Activated CD8-positive, alpha-beta T cell treated with anti-CD3 and anti-CD28 coated beads for 36 hours (primary cell): Measurements from ENCODE around the gene SP100. TPM values are rescaled to one million over a fixed set of nuclear protein-coding genes. Genes with fewer than 3 reads are reported as not detected.

Experiments
- ATAC-seq: fragments of 200-7000 bp; cut with Tn5 transposase; one replicate; pipeline ENCODE4 v1.10.0; 2021; ENCODE audit warnings: mild to moderate bottlenecking, moderate library complexity
- CTCF ChIA-PET: fragments of 350-600 bp; sonication (Branson Sonifier 250); formaldehyde crosslinking; loops from one replicate; lab custom pipeline; 2021; ENCODE audit warnings: antibody characterized with exemption; lab: Charles Lee
- POLR2A ChIA-PET: fragments of 350-600 bp; sonication (Branson Sonifier 250); formaldehyde crosslinking; loops from one replicate; lab custom pipeline; 2021; ENCODE audit warnings: antibody characterized with exemption; lab: Charles Lee
- DNase-seq: peaks from one replicate; pipeline ENCODE4 v3.0.0-alpha.2; 2020
- H3K27ac Mint-ChIP-seq: one replicate; pipeline ENCODE4 v1.8.0; 2021; ENCODE audit warnings: mild to moderate bottlenecking, mixed read lengths
- H3K27me3 Mint-ChIP-seq: one replicate; pipeline ENCODE4 v1.8.0; 2021; ENCODE audit warnings: mixed read lengths
- H3K36me3 Mint-ChIP-seq: one replicate; pipeline ENCODE4 v1.8.0; 2021; ENCODE audit warnings: low read depth, mixed read lengths
- H3K4me1 Mint-ChIP-seq: one replicate; pipeline ENCODE4 v1.8.0; 2021; ENCODE audit warnings: low read depth, mixed read lengths
- H3K4me3 Mint-ChIP-seq: one replicate; pipeline ENCODE4 v1.8.0; 2021; ENCODE audit warnings: mild to moderate bottlenecking, moderate library complexity, mixed read lengths
- H3K9me3 Mint-ChIP-seq: one replicate; pipeline ENCODE4 v1.8.0; 2021; ENCODE audit warnings: mixed read lengths
- intact Hi-C: fragments of 100-400 bp; cut with micrococcal nuclease; formaldehyde crosslinking; loops from one replicate; pipeline ENCODE4 v1.10.0; 2022
- total RNA-seq, 2 experiments: library from RNA; stranded (reverse); gene quantifications; one replicate each; pipeline ENCODE4 v1.2.3, GENCODE V29; 2021
- TF ChIP-seq, protein P1 (sequence below): fragments of 200-600 bp; IDR thresholded peaks from one replicate; pipeline ENCODE4 v1.8.0; 2022; ENCODE audit warnings: antibody characterized with exemption, mild to moderate bottlenecking

The SP100 gene
- total RNA-seq, 2 experiments from 2014 or later: 108 TPM

DNA sequence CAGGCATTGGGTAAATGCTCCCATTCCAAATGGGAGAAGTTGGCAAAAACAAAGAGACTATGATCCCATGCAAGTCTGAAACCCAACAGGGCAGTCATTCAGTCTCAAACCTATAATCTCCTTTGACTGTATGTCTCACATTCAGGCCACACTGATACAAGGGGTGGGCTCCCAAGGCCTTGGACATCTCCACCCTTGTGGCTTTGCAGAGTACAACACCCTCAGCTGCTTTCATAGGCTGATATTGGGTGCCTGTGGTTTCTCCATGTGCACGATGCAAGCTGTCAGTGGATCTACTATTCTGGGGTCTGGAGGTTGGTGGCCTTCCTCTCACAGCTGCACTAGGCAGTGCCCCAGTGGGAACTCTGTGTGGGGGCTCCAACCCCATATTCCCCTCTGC, 155.0 kb downstream of the SP100 start:
- Mint-ChIP-seq H3K4me3 (no peak overlapping the region), H3K27ac (no peak overlapping the region), H3K9me3 (peaks cover 26% of the 10 kb centered on the region), H3K27me3 (no peaks in the 10 kb centered on the region), H3K36me3 (peaks cover 4% of the 10 kb centered on the region), H3K4me1 (peaks cover 9% of the 10 kb centered on the region)
- intact Hi-C loops: no loop called here
- DNase-seq (no peak), ATAC-seq (no peak)
- ChIA-PET CTCF (no interaction called here), POLR2A (no interaction called here)
- TF ChIP-seq, protein P1, sequence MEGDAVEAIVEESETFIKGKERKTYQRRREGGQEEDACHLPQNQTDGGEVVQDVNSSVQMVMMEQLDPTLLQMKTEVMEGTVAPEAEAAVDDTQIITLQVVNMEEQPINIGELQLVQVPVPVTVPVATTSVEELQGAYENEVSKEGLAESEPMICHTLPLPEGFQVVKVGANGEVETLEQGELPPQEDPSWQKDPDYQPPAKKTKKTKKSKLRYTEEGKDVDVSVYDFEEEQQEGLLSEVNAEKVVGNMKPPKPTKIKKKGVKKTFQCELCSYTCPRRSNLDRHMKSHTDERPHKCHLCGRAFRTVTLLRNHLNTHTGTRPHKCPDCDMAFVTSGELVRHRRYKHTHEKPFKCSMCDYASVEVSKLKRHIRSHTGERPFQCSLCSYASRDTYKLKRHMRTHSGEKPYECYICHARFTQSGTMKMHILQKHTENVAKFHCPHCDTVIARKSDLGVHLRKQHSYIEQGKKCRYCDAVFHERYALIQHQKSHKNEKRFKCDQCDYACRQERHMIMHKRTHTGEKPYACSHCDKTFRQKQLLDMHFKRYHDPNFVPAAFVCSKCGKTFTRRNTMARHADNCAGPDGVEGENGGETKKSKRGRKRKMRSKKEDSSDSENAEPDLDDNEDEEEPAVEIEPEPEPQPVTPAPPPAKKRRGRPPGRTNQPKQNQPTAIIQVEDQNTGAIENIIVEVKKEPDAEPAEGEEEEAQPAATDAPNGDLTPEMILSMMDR: no peak

DNA sequence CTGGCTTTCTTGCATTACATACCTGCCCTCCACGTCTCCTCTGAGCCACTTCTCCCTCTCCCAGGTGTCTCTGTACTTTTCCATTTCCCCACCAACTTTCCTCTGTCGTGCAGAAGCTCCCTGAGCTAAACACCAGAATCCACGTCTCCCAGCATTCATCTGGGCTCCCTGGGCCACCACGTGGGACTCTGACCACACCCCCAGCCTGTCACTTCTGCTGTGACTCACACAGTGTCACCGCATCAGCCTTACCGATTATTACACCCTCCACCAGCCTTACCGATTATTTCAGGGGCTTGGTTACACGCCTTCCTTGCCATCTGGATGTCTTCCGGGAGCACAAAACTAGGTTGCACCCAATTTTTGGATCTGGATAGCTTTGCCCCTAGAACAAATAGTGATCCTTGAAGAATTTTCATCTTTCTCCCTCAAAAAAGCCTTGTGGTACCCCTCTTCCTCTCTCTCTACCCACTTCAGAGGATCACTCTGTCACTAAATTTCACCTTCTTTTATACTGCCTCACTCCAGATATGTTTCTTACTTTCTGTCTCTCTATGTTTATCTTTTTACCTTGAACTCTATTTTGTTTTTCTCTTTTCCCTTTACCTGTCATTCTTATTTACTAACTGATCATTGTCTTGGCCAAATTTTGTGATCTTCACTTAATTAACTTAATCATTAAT, 159.8 kb downstream of the SP100 start:
- H3K27ac Mint-ChIP-seq: peak overlapping the region; percentile 81
- DNase-seq: peak; percentile 89
- H3K36me3 Mint-ChIP-seq: peaks cover 4% of the 10 kb centered on the region
- no peaks in the 10 kb centered on the region for H3K27me3 Mint-ChIP-seq
- ChIA-PET CTCF (interaction anchor here (1.1 to 1.3 kb wide), 2 partner anchors 15 to 31 kb away, joined by 3 read pairs; no protein-coding TSS in a partner anchor), POLR2A (interaction anchor here (0.7 to 1.2 kb wide), 5 partner anchors 8 to 253 kb away, joined by 3 to 4 read pairs (median 3); no protein-coding TSS in a partner anchor)
- H3K4me3 Mint-ChIP-seq: peak overlapping the region; percentile 47
- intact Hi-C loops: no loop called here
- H3K9me3 Mint-ChIP-seq: peaks cover 22% of the 10 kb centered on the region
- peak; percentile 96 for ATAC-seq
- peaks cover 9% of the 10 kb centered on the region for H3K4me1 Mint-ChIP-seq
- TF ChIP-seq, protein P1: no peak

DNA sequence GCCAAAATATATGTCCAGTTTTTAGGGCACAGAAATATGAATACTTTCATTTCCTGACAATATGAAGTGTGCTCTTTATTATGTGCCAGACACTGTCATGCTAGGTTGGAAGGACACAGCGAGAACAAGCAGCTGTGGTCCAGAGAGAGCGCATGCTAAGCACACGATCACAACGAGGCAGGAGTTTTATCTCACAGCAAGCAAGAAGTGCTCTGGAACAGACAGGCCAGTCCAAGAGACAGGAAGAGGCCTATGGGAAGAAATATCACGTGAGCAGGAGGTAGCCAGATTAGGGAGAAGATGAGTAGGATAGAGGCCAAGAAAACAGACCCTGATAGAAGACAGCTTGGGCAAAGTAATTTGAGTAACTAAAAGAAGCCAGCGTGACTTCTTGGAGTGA, 161.1 kb downstream of the SP100 start:
- ATAC-seq (no peak), DNase-seq (no peak)
- intact Hi-C loops: no loop called here
- ChIA-PET POLR2A (no interaction called here), CTCF (no interaction called here)
- no peaks in the 10 kb centered on the region for H3K27me3 Mint-ChIP-seq
- TF ChIP-seq, protein P1: no peak
- H3K27ac Mint-ChIP-seq: no peak overlapping the region
- H3K36me3 Mint-ChIP-seq: peaks cover 4% of the 10 kb centered on the region
- no peak overlapping the region for H3K4me3 Mint-ChIP-seq
- peaks cover 20% of the 10 kb centered on the region for H3K9me3 Mint-ChIP-seq
- H3K4me1 Mint-ChIP-seq: peaks cover 10% of the 10 kb centered on the region

DNA sequence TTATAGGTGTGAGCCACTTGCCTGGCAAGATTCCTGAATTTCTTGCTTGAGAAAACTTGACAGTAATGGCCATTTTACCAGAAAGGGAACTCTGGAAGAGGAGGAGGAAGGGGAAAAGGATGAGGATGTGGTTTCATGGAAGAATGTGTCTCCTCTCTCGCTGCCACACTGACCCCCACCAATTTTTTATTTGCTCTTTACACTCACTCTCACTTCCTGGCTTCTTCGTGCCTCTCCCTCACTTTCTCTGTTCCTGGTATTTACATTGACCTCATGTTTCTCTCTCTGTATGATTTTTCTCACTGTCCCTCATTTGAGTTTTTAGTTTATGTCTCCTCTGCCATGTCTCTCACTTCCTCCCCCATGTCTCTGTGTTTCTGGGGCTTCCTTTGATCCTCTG, 162.1 kb downstream of the SP100 start:
- no peak overlapping the region for H3K27ac Mint-ChIP-seq
- intact Hi-C loops: no loop called here
- DNase-seq (peak; percentile 26), ATAC-seq (peak; percentile 26)
- peaks cover 19% of the 10 kb centered on the region for H3K4me1 Mint-ChIP-seq
- H3K9me3 Mint-ChIP-seq: peaks cover 19% of the 10 kb centered on the region
- H3K27me3 Mint-ChIP-seq: no peaks in the 10 kb centered on the region
- peaks cover 4% of the 10 kb centered on the region for H3K36me3 Mint-ChIP-seq
- no peak overlapping the region for H3K4me3 Mint-ChIP-seq
- ChIA-PET POLR2A (no interaction called here), CTCF (no interaction called here)
- TF ChIP-seq, protein P1: no peak

DNA sequence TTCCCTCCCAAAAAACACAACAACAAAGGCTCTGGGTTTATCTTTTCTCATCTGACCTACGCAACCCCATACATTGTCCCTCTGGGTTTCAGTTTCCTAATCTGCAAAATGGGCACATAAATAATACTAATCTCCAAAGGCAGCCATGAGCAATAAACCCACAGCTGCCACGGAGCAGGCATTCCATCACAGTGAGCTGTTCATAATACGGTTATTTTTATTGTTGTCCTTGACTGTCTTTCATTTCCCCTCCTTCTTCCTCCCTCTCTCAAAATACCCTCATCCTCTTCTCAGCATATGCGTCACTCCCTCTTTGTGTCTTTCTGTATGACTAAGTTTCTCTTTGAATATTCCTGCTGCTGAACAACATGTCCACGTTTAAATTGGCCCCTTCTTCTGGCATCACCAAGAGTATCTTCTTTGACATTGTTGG, 166.9 kb downstream of the SP100 start:
- intact Hi-C loops: no loop called here

More for the DNA sequence above, 166.9 kb downstream of the SP100 start:
- peak; percentile 31 for DNase-seq
- ATAC-seq: peak; percentile 82
- TF ChIP-seq, protein P1: no peak
- Mint-ChIP-seq H3K27ac (peak overlapping the region; percentile 26), H3K4me3 (no peak overlapping the region), H3K27me3 (no peaks in the 10 kb centered on the region), H3K4me1 (peaks cover 16% of the 10 kb centered on the region), H3K36me3 (peaks cover 1% of the 10 kb centered on the region), H3K9me3 (no peaks in the 10 kb centered on the region)
- CTCF ChIA-PET: no interaction called here
- POLR2A ChIA-PET: interaction anchor here (0.6 to 1.3 kb wide), 2 partner anchors 13 to 35 kb away, joined by 3 read pairs; no protein-coding TSS in a partner anchor
